PFSK-1 (cell line): ENCODE results near the gene FGF11.

Experiments used
- SIN3A ChIP-seq: IDR thresholded peaks from 2 replicates; pipeline ENCODE4 v1.6.1; 2012; ENCODE audit warnings: mild to moderate bottlenecking, low read length, moderate library complexity, borderline replicate concordance; ENCODE audit not compliant: insufficient read depth
- TAF1 ChIP-seq: IDR thresholded peaks from 2 replicates; pipeline ENCODE4 v1.6.1; 2012; ENCODE audit warnings: low read length, control low read depth, borderline replicate concordance; ENCODE audit not compliant: insufficient read depth
- TF ChIP-seq, protein P1 (sequence below), 2 experiments: IDR thresholded peaks; 2 replicates each; pipeline versions ENCODE4 v1.6.1 to v1.8.0; 2011 to 2012; ENCODE audit warnings: low read depth in 2 of 2, low read length in 2 of 2, control low read depth in 1 of 2, inconsistent platforms in 1 of 2, mild to moderate bottlenecking in 1 of 2, moderate library complexity in 1 of 2; ENCODE audit not compliant: insufficient read depth in 1 of 2

DNA sequence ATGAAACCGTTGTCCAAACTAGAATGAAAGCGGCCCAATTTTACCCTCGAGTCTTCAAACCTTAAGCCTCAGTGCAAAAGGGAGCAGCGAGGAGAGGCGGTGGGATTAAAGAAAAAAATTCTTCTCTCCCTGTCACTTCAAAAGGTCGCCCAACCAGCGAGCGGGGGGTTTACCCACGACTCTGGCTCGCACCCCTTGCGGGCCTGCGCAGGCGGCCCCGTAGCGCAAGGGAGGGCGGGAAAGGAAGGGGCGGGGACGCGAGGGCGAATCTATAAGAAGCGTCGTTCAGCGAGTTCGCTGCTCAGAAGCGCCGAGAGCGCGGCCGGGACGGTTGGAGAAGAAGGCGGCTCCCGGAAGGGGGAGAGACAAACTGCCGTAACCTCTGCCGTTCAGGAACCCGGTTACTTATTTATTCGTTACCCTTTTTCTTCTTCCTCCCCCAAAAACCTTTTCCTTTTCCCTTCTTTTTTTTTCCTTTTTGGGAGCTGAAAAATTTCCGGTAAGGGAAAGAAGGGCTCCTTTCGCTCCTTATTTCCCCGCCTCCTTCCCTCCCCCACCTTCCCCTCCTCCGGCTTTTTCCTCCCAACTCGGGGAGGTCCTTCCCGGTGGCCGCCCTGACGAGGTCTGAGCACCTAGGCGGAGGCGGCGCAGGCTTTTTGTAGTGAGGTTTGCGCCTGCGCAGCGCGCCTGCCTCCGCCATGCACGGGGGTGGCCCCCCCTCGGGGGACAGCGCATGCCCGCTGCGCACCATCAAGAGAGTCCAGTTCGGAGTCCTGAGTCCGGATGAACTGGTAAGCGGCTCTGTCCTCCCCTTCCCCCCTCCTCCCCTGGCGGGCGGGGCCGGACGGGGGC is 45.0 kb downstream of the FGF11 start, which contains the start of gene POLR2A:
- TF ChIP-seq TAF1 (peak; percentile 99), SIN3A (no peak)
- TF ChIP-seq, protein P1, sequence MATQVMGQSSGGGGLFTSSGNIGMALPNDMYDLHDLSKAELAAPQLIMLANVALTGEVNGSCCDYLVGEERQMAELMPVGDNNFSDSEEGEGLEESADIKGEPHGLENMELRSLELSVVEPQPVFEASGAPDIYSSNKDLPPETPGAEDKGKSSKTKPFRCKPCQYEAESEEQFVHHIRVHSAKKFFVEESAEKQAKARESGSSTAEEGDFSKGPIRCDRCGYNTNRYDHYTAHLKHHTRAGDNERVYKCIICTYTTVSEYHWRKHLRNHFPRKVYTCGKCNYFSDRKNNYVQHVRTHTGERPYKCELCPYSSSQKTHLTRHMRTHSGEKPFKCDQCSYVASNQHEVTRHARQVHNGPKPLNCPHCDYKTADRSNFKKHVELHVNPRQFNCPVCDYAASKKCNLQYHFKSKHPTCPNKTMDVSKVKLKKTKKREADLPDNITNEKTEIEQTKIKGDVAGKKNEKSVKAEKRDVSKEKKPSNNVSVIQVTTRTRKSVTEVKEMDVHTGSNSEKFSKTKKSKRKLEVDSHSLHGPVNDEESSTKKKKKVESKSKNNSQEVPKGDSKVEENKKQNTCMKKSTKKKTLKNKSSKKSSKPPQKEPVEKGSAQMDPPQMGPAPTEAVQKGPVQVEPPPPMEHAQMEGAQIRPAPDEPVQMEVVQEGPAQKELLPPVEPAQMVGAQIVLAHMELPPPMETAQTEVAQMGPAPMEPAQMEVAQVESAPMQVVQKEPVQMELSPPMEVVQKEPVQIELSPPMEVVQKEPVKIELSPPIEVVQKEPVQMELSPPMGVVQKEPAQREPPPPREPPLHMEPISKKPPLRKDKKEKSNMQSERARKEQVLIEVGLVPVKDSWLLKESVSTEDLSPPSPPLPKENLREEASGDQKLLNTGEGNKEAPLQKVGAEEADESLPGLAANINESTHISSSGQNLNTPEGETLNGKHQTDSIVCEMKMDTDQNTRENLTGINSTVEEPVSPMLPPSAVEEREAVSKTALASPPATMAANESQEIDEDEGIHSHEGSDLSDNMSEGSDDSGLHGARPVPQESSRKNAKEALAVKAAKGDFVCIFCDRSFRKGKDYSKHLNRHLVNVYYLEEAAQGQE (IDR thresholded peaks at IDR 0.05; ENCODE audit: insufficient read depth in 1 of 2, low read depth in 2 of 2, low read length in 2 of 2), result peak; percentile 62 to 66
